ENCODE results near the gene COX5A.
A peak's percentile ranks its signal among the peaks of the same experiment; 100 is the strongest.

The COX5A gene

DNA sequence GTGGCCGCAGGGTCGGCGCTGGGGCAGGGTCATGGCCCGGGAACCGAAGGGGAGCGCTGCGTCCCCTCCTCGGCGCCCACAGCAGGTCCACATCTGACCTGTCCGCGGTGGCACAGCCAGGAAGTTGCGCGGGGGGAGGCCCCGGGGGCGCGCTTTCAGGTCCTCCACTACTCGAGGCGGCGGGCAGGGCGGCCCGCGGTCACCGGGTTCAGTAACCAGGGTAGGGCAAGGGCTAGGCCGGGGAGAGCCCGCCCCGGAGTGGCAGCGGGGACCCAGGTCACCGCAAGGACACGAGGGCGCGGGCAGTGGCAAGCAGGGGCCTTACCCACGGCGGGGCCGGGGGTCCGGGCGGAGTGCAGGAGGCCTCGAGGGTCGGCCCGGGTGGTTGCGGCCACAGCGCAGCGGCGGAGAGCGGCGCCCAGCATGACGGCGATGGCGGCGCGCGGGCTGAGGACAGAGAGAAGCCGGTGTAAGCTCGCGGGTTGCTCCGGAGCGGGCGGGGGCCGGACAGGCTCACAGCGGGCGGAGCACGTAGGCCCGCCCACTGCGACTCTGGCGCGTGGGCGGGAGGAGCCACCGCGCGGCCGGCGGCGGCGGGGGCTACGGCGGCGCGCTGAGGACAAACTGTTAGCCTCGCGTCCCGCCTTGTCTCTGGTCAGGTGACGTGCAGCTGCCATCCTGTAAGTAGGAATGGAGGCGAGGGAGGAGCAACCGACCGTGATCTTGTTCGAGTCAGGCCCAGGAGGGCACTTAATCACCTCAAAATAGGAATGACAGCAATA is at the start of gene COX5A:
Gene COX5A (minus strand): TSS at position 484 of the 782 bp plus-strand sequence. CDS start 59 bp downstream, at position 425.
- peak; percentile 91 for DNase-seq (ENCODE audit: low read depth)

GRCh38 chr15:74983725-74984231 is 45.9 kb upstream of the COX5A start:
- DNase-seq (ENCODE audit: low read depth) = no peak

DNA sequence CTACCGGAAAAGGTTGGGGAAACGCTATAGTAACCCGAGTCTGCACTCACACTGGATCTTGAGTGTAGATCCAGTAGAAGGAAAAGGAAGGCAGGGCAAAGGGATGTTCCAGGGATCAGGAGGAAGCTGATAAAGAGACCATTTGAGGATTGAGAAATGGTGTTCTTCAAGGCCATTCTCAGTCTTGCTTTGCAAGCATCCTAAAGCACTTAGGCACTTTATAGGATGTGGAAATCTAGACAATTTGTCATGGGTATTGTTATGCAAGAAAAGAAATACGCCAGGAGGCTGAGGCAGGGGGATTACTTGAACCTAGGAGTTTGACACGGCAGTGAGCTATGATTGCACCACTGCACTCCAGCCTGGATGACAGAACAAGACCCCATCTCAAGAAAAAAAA is 44.3 kb upstream of the COX5A start:
- no peak for DNase-seq (ENCODE audit: low read depth)

GRCh38 chr15:74978503-74978902 is 40.6 kb upstream of the COX5A start:
- DNase-seq (ENCODE audit: low read depth) = peak; percentile 6

GRCh38 chr15:74978077-74978476 is 40.2 kb upstream of the COX5A start:
- DNase-seq (ENCODE audit: low read depth) = no peak

- DNase-seq (ENCODE audit: low read depth) = no peak
These were observed 39.7 kb upstream of the COX5A start for GRCh38 chr15:74977599-74977998.

DNA sequence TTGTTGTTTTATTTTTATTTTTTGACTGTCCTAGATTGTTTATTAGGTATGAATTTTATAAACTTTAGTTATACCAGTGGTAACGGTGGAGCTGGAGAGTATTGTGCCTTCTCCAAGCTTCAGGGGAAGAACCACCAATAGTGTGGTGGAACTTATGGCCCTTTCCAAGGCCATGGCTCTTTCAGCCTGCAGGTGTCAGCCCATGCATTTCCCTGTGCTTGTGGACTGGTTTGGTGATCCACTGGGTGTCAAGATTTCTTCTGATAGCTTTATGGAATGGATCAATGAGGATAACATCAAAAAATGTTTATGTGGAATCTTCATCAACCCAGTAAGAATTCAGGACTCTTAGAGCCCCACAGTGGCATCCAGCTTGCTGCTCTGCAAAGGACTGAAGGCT is 38.3 kb upstream of the COX5A start:
- no peak for DNase-seq (ENCODE audit: low read depth)

DNA sequence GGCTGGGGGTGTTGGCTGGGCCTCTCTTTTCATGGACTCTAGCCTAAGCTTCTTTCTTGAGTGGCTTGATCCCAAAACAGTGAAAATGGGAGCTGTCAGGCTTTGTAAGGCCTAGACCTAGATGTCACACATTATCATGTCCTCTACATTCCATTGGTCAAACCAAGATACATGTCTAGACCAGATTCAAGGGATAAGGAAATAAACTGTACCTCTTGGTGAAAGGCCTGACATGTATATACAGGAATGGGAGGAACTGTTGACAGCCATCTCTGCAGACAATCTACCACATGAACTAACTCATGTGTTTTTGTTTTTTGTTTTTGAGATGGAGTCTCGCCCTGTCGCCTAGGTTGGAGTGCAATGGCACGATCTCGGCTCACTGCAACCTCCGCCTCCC is 29.8 kb upstream of the COX5A start:
- DNase-seq (ENCODE audit: low read depth) = no peak

DNA sequence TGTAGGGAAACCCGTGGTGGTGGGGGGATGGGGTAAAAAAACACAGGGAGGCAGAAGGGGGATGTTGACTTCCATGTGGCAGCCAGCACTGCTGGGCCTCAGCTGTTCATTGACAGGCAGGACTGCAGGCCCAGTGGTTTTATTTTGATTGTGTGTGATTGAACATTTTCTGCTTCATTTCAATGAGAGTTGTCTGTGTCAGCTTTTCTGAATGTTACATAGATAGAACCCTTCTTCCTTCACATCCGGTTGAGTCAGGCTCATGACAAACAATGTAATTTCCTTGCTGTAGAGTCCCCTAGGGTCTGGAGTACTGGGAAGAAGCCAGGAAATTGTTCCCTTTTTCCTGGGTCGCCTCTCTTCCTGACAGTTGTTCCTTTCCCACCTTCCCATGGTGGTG is 26.9 kb upstream of the COX5A start:
- DNase-seq (ENCODE audit: low read depth) = no peak

DNA sequence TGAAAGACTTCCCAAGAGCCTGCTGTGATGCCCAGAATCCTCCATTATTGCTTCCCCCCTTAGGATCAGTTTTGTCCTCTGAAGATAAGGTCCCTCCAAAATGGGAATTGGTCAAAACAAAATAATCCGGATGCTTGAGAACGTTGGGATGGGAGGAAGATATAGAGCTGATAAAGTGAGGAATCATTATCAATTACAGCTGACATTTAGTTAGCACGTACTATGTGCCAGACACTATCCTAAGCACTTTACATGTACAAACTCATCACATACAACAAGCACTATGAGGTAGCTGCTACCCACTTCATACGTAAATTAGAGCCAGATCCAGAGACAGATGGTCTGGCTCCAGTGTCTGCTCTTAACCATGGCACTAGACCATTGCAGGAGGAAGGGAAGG is 25.3 kb upstream of the COX5A start:
- no peak for DNase-seq (ENCODE audit: low read depth)

DNA sequence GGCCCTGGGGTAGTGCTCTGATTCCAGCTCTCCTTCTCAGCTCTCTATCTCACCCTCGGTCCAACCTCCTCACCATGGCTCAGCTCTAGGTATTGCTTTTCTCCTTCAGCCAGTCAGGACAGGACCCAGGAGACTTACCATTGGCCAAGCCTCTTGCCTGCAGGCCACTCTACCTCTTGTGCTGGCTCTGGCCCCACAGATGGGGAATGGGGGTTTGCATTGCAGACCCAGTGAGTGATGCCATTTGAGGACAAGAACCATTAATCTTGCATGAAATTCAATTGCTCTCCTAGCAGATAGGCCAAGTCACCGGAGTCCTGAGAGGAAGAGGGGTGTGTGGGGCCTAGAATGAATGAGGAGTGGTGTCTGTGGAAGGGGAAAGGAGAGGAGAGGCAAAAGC is 24.8 kb upstream of the COX5A start:
- no peak for DNase-seq (ENCODE audit: low read depth)

- DNase-seq (ENCODE audit: low read depth) = no peak
These were observed 24.3 kb upstream of the COX5A start for GRCh38 chr15:74962219-74962618.

GRCh38 chr15:74961616-74962015 is 23.7 kb upstream of the COX5A start:
- DNase-seq (ENCODE audit: low read depth) = no peak

- DNase-seq (ENCODE audit: low read depth) = no peak
These were observed 23.2 kb upstream of the COX5A start for GRCh38 chr15:74960995-74961588.

- no peak for DNase-seq (ENCODE audit: low read depth)
These were observed 22.4 kb upstream of the COX5A start for GRCh38 chr15:74960286-74960685.

- DNase-seq (ENCODE audit: low read depth) = no peak
These were observed 21.7 kb upstream of the COX5A start for GRCh38 chr15:74959586-74959939.

- DNase-seq (ENCODE audit: low read depth) = no peak
These were observed 21.2 kb upstream of the COX5A start for GRCh38 chr15:74958908-74959585.

- DNase-seq (ENCODE audit: low read depth) = no peak
These were observed 20.5 kb upstream of the COX5A start for GRCh38 chr15:74958320-74958907.

GRCh38 chr15:74957476-74958035 is 19.7 kb upstream of the COX5A start:
- no peak for DNase-seq (ENCODE audit: low read depth)

GRCh38 chr15:74956648-74957475 is 19.0 kb upstream of the COX5A start, which contains the start of gene RPP25:
RPP25 (minus strand) TSS chr15:74956772; CDS start chr15:74956583, 189 bp downstream.
- no peak for DNase-seq (ENCODE audit: low read depth)
